ENCODE measurements around the gene PLEKHF1.
A peak's percentile ranks its signal among the peaks of the same experiment; 100 is the strongest.

Gene PLEKHF1

GRCh38 chr19:29717051-29717450 is 51.8 kb downstream of the PLEKHF1 start:
- H2AK5ac ChIP-seq (ENCODE audit: low read length): no peak overlapping the region
- no peak overlapping the region for H3K27ac ChIP-seq (ENCODE audit: low read depth, low read length)
- H3K79me2 ChIP-seq (ENCODE audit: control insufficient read depth, insufficient read depth, low read length): no peaks in the 10 kb centered on the region
- H4K5ac ChIP-seq (ENCODE audit: low read length): no peak overlapping the region
- H3K4me3 ChIP-seq (ENCODE audit: low read length): no peak overlapping the region
- no peak for DNase-seq
- no peak overlapping the region for H3K56ac ChIP-seq (ENCODE audit: low read length)
- H2BK5ac ChIP-seq (ENCODE audit: low read length): no peak overlapping the region
- H3K27me3 ChIP-seq (ENCODE audit: insufficient read depth, low read length, poor library complexity): no peaks in the 10 kb centered on the region
- no peak overlapping the region for H3K4me2 ChIP-seq (ENCODE audit: low read length)
- H3K18ac ChIP-seq (ENCODE audit: low read length): no peak overlapping the region
- no peak overlapping the region for H2BK120ac ChIP-seq (ENCODE audit: low read depth, low read length)
- no peak overlapping the region for H3K4ac ChIP-seq (ENCODE audit: low read depth, low read length)
- H3K9ac ChIP-seq (ENCODE audit: low read length): no peak overlapping the region
- no peak overlapping the region for H4K8ac ChIP-seq (ENCODE audit: low read depth, low read length)
- WGBS (ENCODE audit: extremely low coverage, insufficient coverage, low lambda C conversion rate): no CpG with 5 or more reads among the region's 16 CpGs
- no peak overlapping the region for H3K23ac ChIP-seq (ENCODE audit: low read length)
- peaks cover 8% of the 10 kb centered on the region for H3K4me1 ChIP-seq (ENCODE audit: control insufficient read depth, low read depth, low read length)
- H2BK15ac ChIP-seq (replicated peaks; ENCODE audit: low read depth): no peak overlapping the region
- H3K36me3 ChIP-seq (ENCODE audit: control insufficient read depth, insufficient read depth, low read length): no peaks in the 10 kb centered on the region
- no peaks in the 10 kb centered on the region for H3K79me1 ChIP-seq (ENCODE audit: low read length)

DNA sequence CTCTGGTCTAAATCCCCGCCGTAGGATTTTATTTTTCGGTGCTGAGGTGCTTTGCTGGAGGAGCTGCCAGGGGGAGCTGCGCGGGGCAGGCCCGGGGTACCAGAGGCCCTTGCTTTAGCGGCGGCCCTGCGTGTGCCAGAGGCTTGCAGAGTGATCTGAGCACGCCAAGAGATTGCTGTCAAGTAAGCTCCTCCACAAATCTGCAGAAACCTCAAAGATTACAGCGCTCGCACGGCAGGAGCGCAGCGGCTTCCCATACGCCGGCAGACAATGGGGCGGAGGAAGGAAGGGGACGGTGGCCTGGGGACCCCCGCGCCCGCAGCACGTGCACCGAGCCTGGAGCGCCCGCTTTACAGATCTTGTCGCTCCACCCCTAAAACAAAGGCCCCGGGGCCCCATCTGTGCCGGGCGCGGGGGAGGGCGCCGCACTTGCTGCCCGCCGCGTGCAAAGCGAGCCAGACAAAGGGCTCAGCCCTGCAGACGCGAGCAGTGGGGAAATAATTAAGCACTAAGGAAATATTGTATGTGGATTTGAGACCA is 58.9 kb downstream of the PLEKHF1 start:
- Histone ChIP-seq H4K8ac (ENCODE audit: low read depth, low read length) (no peak overlapping the region), H2BK5ac (ENCODE audit: low read length) (no peak overlapping the region), H3K4me1 (ENCODE audit: control insufficient read depth, low read depth, low read length) (no peaks in the 10 kb centered on the region), H3K56ac (ENCODE audit: low read length) (peak overlapping the region; percentile 68), H3K23ac (ENCODE audit: low read length) (no peak overlapping the region), H2BK15ac (replicated peaks; ENCODE audit: low read depth) (no peak overlapping the region), H3K4me2 (ENCODE audit: low read length) (peak overlapping the region; percentile 35), H2BK120ac (ENCODE audit: low read depth, low read length) (no peak overlapping the region), H3K27ac (ENCODE audit: low read depth, low read length) (no peak overlapping the region), H3K36me3 (ENCODE audit: control insufficient read depth, insufficient read depth, low read length) (no peaks in the 10 kb centered on the region), H4K5ac (ENCODE audit: low read length) (no peak overlapping the region), H3K9ac (ENCODE audit: low read length) (peak overlapping the region; percentile 37), H3K18ac (ENCODE audit: low read length) (peak overlapping the region; percentile 16), H3K4ac (ENCODE audit: low read depth, low read length) (peak overlapping the region; percentile 76), H3K79me2 (ENCODE audit: control insufficient read depth, insufficient read depth, low read length) (no peaks in the 10 kb centered on the region), H2AK5ac (ENCODE audit: low read length) (no peak overlapping the region), H3K27me3 (ENCODE audit: insufficient read depth, low read length, poor library complexity) (no peaks in the 10 kb centered on the region), H3K4me3 (ENCODE audit: low read length) (no peak overlapping the region), H3K79me1 (ENCODE audit: low read length) (no peaks in the 10 kb centered on the region)
- no CpG with 5 or more reads among the region's 39 CpGs for WGBS (ENCODE audit: extremely low coverage, insufficient coverage, low lambda C conversion rate)
- peak; percentile 61 for DNase-seq

DNA sequence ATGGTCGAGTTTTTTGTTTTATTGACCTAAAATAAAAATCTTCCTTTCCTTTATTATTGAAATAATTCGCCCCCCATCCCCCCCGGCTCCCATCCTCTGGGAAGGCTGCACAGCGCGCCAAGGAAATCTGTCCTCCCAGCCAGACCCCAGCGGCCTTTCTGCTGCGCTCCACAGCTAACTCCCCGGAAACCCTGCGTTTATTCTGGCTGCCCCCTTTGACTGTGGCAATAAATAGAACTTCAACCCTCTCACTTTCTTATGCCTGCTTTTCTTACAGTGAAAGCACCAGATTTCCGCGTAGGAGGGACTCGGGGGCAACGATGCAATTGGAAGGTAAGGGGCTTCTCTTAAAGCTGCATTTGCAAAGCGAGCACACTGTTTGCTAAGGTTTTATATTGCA is 59.5 kb downstream of the PLEKHF1 start:
- Histone ChIP-seq H3K27ac (ENCODE audit: low read depth, low read length) (no peak overlapping the region), H3K4me2 (ENCODE audit: low read length) (no peak overlapping the region), H3K56ac (ENCODE audit: low read length) (peak overlapping the region; percentile 68), H2BK120ac (ENCODE audit: low read depth, low read length) (no peak overlapping the region), H2BK5ac (ENCODE audit: low read length) (no peak overlapping the region), H3K4me1 (ENCODE audit: control insufficient read depth, low read depth, low read length) (no peaks in the 10 kb centered on the region), H3K23ac (ENCODE audit: low read length) (no peak overlapping the region), H3K79me2 (ENCODE audit: control insufficient read depth, insufficient read depth, low read length) (no peaks in the 10 kb centered on the region), H4K8ac (ENCODE audit: low read depth, low read length) (no peak overlapping the region), H2AK5ac (ENCODE audit: low read length) (no peak overlapping the region), H3K4ac (ENCODE audit: low read depth, low read length) (no peak overlapping the region), H3K79me1 (ENCODE audit: low read length) (no peaks in the 10 kb centered on the region), H3K36me3 (ENCODE audit: control insufficient read depth, insufficient read depth, low read length) (no peaks in the 10 kb centered on the region), H3K27me3 (ENCODE audit: insufficient read depth, low read length, poor library complexity) (no peaks in the 10 kb centered on the region), H3K18ac (ENCODE audit: low read length) (no peak overlapping the region), H4K5ac (ENCODE audit: low read length) (no peak overlapping the region), H3K4me3 (ENCODE audit: low read length) (no peak overlapping the region), H2BK15ac (replicated peaks; ENCODE audit: low read depth) (no peak overlapping the region), H3K9ac (ENCODE audit: low read length) (no peak overlapping the region)
- DNase-seq: no peak
- WGBS (ENCODE audit: extremely low coverage, insufficient coverage, low lambda C conversion rate): no CpG with 5 or more reads among the region's 14 CpGs

Data from mesendoderm (in vitro differentiated cells).